Measurements from ENCODE around the gene SH3BP5.

SH3BP5 gene

DNA sequence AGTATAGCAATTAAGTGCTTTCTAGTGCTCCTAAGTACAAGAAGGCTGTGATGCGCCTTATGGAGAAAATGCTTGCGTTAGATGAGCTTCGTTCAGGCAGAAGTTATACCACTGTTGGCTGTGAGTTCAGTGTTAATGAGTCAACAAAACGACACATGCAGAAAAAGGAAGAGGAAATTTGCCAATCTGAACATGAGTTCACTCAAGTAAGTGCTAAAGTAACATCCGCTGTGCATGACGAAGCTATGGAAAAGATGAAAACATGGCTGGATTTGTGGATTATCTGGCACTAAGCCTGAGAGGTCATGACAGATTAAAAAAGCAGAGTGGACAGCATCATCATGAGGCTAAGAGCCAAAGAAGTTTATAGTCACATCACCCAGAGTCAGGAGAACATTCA, 36.9 kb downstream of the SH3BP5 start:
- DNase-seq (ENCODE audit: extremely low read depth, low read depth) = no peak
- TF ChIP-seq, protein P1, sequence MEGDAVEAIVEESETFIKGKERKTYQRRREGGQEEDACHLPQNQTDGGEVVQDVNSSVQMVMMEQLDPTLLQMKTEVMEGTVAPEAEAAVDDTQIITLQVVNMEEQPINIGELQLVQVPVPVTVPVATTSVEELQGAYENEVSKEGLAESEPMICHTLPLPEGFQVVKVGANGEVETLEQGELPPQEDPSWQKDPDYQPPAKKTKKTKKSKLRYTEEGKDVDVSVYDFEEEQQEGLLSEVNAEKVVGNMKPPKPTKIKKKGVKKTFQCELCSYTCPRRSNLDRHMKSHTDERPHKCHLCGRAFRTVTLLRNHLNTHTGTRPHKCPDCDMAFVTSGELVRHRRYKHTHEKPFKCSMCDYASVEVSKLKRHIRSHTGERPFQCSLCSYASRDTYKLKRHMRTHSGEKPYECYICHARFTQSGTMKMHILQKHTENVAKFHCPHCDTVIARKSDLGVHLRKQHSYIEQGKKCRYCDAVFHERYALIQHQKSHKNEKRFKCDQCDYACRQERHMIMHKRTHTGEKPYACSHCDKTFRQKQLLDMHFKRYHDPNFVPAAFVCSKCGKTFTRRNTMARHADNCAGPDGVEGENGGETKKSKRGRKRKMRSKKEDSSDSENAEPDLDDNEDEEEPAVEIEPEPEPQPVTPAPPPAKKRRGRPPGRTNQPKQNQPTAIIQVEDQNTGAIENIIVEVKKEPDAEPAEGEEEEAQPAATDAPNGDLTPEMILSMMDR (IDR thresholded peaks at IDR 0.05; ENCODE audit: low read depth, low read length) = no peak

DNA sequence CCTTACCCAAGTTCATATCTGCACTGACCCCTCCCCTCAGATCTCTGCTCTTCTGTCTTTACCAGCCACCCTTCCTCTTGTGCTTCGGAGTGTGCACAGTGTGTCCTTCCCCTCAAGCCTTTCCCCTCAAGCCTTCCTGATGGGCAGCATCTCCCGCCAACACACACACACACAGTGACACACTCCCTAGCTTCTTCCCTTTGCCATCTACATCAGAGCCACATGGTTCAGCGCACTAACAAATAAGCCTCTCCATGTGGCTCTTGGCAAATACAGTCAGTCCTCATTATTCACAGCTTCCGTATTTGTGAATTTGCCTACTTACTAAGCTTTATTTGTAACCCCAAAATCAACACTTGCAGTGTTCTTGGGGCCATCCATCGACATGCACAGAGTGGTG, 37.5 kb downstream of the SH3BP5 start:
- TF ChIP-seq, protein P1 (IDR thresholded peaks at IDR 0.05; ENCODE audit: low read depth, low read length) = no peak
- DNase-seq (ENCODE audit: extremely low read depth, low read depth) = no peak

DNA sequence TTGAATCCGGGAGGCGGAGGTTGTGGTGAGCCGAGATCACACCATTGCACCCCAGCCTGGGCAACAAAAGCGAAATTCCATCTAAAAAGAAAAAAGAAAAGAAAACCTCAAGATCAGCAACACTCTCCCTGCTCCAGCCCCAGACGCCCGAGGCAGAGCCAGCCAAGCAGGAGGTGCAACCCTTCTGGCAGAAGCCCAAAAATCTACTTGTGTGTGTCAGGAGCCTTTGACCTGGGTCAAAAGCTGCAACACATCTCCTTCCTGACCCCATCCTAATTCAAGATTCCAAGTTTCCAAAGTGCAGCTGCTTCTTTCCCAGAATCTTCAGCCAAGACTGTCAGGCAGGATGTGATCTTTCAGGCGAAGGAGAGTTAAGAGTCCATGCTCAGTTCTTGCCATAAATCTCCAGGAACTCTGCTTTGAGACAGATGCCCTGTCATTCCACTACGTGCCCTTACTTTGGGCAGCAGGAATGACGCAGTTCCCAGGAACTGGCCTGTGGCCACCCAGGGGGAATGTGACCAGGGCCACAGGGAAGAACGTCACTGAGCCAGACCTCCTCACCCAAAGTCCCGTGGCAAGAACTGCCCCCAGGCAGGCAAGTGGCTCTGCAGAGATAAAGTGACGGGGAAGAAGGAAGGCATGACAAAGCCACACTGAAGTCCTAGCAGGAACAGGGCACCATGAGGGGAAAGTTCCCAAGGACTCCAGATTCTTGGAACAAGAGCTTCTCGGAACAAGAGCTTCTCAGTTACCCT, 39.4 kb downstream of the SH3BP5 start:
- TF ChIP-seq, protein P1 (IDR thresholded peaks at IDR 0.05; ENCODE audit: low read depth, low read length) = no peak
- no peak for DNase-seq (ENCODE audit: extremely low read depth, low read depth)

DNA sequence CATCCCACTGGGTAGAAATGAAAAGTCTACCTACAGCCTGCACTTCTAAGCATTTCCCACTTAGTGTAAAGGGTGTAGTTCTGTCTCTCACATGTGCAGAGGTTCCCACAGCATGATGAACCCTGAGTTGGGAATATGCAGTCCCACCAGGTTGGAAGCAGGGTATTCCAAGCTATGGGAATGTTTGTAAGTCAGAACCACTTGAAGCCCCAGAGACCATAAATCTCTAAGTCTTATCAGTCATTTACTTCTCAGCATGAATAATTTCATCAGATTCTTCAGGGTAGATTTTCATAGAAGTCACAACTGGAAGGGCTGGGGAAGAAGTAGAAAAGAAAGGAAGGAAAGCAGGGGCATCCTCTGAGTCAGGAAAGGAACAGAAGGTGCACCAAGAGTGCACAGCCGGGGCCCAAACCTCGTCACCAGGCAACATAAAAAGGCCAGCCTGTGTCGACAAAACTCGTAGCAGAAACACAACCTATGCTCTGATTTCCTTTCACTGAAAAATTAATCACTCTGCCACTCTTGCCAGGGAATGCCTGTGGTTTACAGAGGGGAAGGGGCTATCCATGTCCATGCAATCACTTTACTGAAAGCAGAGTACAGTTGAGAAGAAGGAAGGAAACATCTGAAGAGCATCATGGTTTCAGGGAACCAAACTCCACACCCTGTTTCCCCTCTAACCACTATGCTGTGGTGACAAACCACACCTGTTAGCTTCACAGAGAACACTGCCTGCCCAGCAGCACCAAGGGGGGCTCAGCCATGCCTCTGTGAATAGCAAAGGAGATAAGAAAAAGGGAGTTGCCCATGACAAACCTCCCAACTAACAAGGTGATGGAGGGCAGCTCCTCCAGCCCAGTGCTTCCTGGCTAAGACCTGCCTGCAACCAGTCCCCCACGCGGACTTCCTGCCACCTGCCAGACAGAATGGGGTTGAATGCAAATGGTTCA, 40.5 kb downstream of the SH3BP5 start:
- DNase-seq (ENCODE audit: extremely low read depth, low read depth) = no peak
- TF ChIP-seq, protein P1 (IDR thresholded peaks at IDR 0.05; ENCODE audit: low read depth, low read length) = no peak

DNA sequence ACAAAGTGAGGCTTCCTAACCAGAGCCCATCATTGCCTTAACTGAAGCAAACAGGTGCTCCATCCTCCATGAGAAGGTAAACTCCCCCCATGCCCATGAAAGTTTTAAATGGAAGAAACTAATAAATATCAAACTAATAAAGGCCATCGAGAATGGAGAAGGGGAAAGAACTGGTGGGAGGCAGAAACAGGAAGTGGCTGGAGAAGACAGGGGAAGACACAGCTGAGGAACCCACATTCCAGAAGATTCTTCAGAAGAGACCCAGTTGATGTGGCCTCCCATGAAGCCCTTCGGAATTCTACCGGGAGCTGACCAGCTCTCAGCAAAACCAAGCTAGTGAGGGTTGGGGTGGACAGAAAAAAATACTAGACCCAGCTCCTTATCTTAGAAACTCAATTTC, 41.6 kb downstream of the SH3BP5 start:
- TF ChIP-seq, protein P1 (IDR thresholded peaks at IDR 0.05; ENCODE audit: low read depth, low read length) = no peak
- no peak for DNase-seq (ENCODE audit: extremely low read depth, low read depth)

DNA sequence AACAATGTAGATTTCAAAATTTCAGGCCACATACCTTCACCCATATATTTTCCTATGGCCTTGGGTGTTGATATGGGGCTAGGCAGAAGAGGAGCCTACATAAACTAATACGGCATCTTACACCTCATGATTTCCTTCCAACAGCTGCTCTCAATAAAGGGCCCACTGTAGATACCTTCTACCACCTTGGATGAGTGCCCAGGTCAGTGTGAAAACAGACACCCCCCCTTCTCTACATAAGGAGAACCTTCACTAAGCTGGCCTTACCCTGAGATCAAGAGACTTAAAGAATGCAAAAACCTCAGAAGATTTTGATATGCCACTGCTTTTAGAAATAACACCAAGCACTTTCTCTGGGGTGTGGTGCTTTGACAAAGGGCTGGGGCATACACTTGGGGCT, 42.7 kb downstream of the SH3BP5 start:
- TF ChIP-seq, protein P1 (IDR thresholded peaks at IDR 0.05; ENCODE audit: low read depth, low read length) = no peak
- DNase-seq (ENCODE audit: extremely low read depth, low read depth) = no peak
